Measurements from ENCODE around the gene SPTBN5.

GRCh38 chr15:41824062-41824745 lies 69.6 kb downstream of the SPTBN5 start:
- TF ChIP-seq CTCF (conservative IDR thresholded peaks at IDR 0.05; ENCODE audit: low read depth, low read length) (no peak), EZH2 (IDR thresholded peaks at IDR 0.05; ENCODE audit: borderline replicate concordance, low read depth, low read length, poor library complexity, severe bottlenecking) (no peak)

Measured in A673 (cell line).